Upper lobe of left lung (tissue), 4 donors: Measurements from ENCODE around the gene RBM19.

Experiments used
- CTCF ChIP-seq, 6 experiments: fragments of 450-650 bp in 4 of 6; fragments of 200-600 bp in 2 of 6; sonication (generic) in 2 of 6; IDR thresholded peaks; one replicate each; pipeline ENCODE4 v1.5.1; 2016 to 2019; ENCODE audit warnings: antibody characterized with exemption in 6 of 6
- POLR2AphosphoS5 ChIP-seq, 2 donors: sonication (generic); formaldehyde crosslinking; IDR thresholded peaks; one replicate each; pipeline ENCODE4 v1.5.1; 2017; ENCODE audit warnings: antibody characterized with exemption in 2 of 2

GRCh38 chr12:113948151-113948914, 17.8 kb downstream of the RBM19 start:
- TF ChIP-seq CTCF (IDR thresholded peaks at IDR 0.05) (no peak), POLR2AphosphoS5 (IDR thresholded peaks at IDR 0.05) (no peak)
